GM19468 (cell line): ENCODE data around the gene PRDM4.

Experiments used
- ATAC-seq: cut with Tn5 transposase; IDR thresholded peaks from one replicate; pipeline ENCODE4 v1.9.1; 2021; ENCODE audit warnings: mild to moderate bottlenecking, moderate library complexity, moderate number of reproducible peaks; ENCODE audit not compliant: unreplicated experiment; ENCODE audit errors: extremely low read depth

PRDM4 gene

GRCh38 chr12:107760809-107761501 is at the start of gene PRDM4:
Gene PRDM4 (minus strand): TSS chr12:107761137. CDS start chr12:107760515, 622 bp downstream.
- ATAC-seq: peak; percentile 90

GRCh38 chr12:107807471-107808150 is 46.7 kb upstream of the PRDM4 start:
- no peak for ATAC-seq

- no peak for ATAC-seq
Measured at GRCh38 chr12:107805488-107806180, 44.7 kb upstream of the PRDM4 start.

- ATAC-seq: no peak
Measured at GRCh38 chr12:107803092-107803491, 42.2 kb upstream of the PRDM4 start.

- no peak for ATAC-seq
Measured at GRCh38 chr12:107801150-107801549, 40.2 kb upstream of the PRDM4 start.

GRCh38 chr12:107798580-107798979 is 37.6 kb upstream of the PRDM4 start:
- no peak for ATAC-seq

- ATAC-seq: no peak
Measured at GRCh38 chr12:107794451-107794850, 33.5 kb upstream of the PRDM4 start.

GRCh38 chr12:107791465-107792089 is 30.6 kb upstream of the PRDM4 start:
- no peak for ATAC-seq

- no peak for ATAC-seq
Measured at GRCh38 chr12:107788690-107789458, 27.9 kb upstream of the PRDM4 start.

- no peak for ATAC-seq
Measured at GRCh38 chr12:107788281-107788680, 27.3 kb upstream of the PRDM4 start.

GRCh38 chr12:107783406-107784376 is 22.8 kb upstream of the PRDM4 start:
- ATAC-seq: peak; percentile 23

GRCh38 chr12:107782067-107782466 is 21.1 kb upstream of the PRDM4 start:
- ATAC-seq: no peak

- ATAC-seq: no peak
Measured at GRCh38 chr12:107780298-107780697, 19.4 kb upstream of the PRDM4 start.

GRCh38 chr12:107779077-107779831 is 18.3 kb upstream of the PRDM4 start:
- ATAC-seq: peak; percentile 66

GRCh38 chr12:107778383-107779025 is 17.6 kb upstream of the PRDM4 start:
- ATAC-seq: no peak

- ATAC-seq: no peak
Measured at GRCh38 chr12:107776171-107776570, 15.2 kb upstream of the PRDM4 start.

- ATAC-seq: no peak
Measured at GRCh38 chr12:107775093-107775721, 14.3 kb upstream of the PRDM4 start.
